ENCODE measurements around the gene TWIST1. TPM values are rescaled to one million over a fixed set of nuclear protein-coding genes. Genes with fewer than 3 reads are reported as not detected.
A peak's percentile ranks its signal among the peaks of the same experiment; 100 is the strongest.

The TWIST1 gene
- total and polyA plus RNA-seq, 8 donors, result 0.20 to 0.67 (median 0.38) TPM; not detected in 1

DNA sequence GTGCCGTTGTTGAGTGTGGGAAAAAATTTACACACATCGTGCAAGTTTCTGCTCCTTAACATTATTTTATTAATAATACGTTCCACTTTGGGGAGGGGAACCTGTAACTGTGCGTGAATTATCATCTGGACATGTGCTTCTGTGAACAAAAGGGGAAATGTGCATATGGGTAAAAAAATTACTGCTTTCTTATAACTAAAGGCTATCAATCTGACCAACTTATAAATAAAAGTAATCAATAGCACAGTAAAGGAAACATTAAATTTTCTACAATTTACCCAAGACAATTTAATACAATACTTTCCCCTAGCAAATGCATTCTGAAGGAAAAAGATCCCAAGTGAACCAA lies 4.5 kb downstream of the TWIST1 start:
- H3K36me3 ChIP-seq, result no peaks in the 10 kb centered on the region
- peaks cover 0 to 18% of the 10 kb centered on the region in 2 donors for H3K4me1 ChIP-seq
- no peaks in the 10 kb centered on the region for H3K9me3 ChIP-seq
- no peak overlapping the region for H3K27ac ChIP-seq
- peaks cover 93 to 100% of the 10 kb centered on the region in 2 donors for H3K27me3 ChIP-seq
- no peak overlapping the region for H3K4me3 ChIP-seq
- no peak for ATAC-seq
- no peak for DNase-seq
- TF ChIP-seq, protein P1, sequence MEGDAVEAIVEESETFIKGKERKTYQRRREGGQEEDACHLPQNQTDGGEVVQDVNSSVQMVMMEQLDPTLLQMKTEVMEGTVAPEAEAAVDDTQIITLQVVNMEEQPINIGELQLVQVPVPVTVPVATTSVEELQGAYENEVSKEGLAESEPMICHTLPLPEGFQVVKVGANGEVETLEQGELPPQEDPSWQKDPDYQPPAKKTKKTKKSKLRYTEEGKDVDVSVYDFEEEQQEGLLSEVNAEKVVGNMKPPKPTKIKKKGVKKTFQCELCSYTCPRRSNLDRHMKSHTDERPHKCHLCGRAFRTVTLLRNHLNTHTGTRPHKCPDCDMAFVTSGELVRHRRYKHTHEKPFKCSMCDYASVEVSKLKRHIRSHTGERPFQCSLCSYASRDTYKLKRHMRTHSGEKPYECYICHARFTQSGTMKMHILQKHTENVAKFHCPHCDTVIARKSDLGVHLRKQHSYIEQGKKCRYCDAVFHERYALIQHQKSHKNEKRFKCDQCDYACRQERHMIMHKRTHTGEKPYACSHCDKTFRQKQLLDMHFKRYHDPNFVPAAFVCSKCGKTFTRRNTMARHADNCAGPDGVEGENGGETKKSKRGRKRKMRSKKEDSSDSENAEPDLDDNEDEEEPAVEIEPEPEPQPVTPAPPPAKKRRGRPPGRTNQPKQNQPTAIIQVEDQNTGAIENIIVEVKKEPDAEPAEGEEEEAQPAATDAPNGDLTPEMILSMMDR (IDR thresholded peaks at IDR 0.05), result no peak
- intact Hi-C loops (cut with DNase I), result no loop called here

DNA sequence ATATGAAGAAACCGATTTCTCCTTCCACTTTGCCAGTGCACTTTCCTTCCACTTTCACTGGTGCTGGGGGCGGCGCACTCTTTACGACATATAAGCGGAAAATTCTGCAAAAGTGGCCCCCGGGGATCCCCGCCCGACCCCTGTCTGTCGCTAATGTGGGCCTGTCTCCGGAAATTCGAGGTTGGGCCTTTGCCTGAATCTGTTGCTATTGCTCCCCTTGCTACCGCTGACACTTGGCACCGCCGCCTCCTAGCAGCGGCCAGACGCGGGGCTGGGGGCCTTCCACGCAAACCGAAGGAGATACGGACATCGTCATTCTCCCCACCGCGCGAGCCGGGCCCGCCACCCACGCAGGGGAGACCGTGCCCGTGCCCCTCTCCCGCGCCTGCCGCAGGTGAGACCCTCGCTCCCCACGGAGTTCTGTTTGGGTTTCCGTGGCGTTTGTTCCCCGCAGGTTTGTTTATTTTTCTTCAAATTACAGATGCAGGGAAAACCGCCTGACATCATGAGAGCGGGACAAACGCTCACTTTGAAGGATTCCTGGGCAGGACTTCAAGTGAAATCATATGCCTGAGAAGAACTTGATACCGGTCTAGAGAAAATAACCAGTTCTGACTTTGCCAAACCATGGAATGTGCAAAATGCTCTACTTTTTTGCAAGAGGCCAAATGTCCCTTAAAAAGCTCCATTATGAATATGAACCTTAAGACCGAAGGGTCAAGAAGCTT lies 5.0 kb downstream of the TWIST1 start:
- DNase-seq, result peak in 1 of 4 donors; percentile 63
- ATAC-seq, result no peak
- no peak overlapping the region for H3K27ac ChIP-seq
- H3K4me3 ChIP-seq, result no peak overlapping the region
- intact Hi-C loops (cut with DNase I), result no loop called here
- H3K9me3 ChIP-seq, result no peaks in the 10 kb centered on the region
- H3K27me3 ChIP-seq, result peaks cover 93 to 100% of the 10 kb centered on the region in 2 donors
- H3K36me3 ChIP-seq, result no peaks in the 10 kb centered on the region
- peaks cover 4 to 18% of the 10 kb centered on the region in 2 donors for H3K4me1 ChIP-seq
- TF ChIP-seq, protein P1 (IDR thresholded peaks at IDR 0.05), result no peak

DNA sequence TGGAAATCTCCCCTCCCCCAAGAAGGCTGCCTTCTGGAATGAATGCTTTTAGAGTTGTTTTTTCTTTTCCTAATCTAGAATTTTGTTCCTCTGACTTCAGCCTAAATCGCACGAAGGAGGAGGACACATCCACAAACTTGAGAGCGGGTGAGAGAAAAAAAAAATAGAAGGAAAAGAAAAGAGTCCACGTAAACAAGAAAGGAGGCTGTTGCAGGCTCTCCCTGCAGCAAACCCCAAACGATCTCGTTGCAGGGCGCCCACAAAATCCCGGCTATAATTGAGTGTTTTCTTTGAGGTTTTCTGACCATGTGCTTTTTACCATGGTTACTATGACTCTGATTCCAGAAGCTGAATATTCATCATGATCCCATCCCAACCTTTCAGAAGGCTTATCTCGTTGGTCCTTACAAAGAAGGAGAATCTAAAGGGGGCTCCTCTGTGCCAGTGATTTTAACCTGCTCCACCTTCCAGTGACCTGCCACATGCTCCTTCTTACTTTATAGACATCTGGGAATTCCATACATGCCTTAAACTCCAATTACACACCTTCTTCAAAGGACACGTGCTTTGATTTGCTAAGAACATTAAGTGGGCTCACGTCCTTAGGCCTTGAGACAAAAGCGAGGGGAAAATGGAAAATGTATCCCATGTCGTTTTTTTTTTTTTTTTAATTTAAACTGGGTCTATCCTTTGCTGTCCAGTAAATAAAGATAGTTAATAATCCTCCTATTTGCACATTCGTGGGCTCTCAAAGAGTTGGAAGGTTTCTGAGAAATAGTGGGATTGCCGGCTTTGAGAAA lies 5.8 kb downstream of the TWIST1 start:
- no peak overlapping the region for H3K27ac ChIP-seq
- TF ChIP-seq, protein P1 (IDR thresholded peaks at IDR 0.05), result no peak
- no peak for ATAC-seq
- H3K4me1 ChIP-seq, result peaks cover 5 to 18% of the 10 kb centered on the region in 2 donors
- peaks cover 95 to 100% of the 10 kb centered on the region in 2 donors for H3K27me3 ChIP-seq
- H3K4me3 ChIP-seq, result no peak overlapping the region
- intact Hi-C loops (cut with DNase I), result no loop called here
- DNase-seq, result no peak
- no peaks in the 10 kb centered on the region for H3K9me3 ChIP-seq
- no peaks in the 10 kb centered on the region for H3K36me3 ChIP-seq

DNA sequence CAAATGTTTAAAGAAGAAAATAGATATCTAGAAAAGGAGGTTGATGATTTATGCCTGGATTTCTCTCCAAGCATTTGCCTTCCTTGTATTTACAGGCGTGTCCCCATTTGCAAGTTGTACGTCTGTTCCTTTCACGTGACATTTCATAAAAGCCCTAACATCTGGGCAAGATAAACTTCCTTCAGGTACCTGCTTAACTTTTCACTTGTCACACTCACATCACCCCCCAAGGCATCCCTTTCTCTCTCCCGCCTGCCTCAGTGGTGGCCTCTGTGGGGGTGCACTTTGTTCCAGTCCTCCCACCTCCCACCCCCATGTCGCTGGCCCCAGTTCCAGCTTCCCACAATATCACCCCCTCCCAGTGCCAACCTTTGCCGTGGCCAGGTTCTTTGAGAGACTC lies 6.7 kb downstream of the TWIST1 start:
- Histone ChIP-seq H3K4me1 (peaks cover 5 to 17% of the 10 kb centered on the region in 2 donors), H3K36me3 (no peaks in the 10 kb centered on the region), H3K27ac (no peak overlapping the region), H3K27me3 (peaks cover 95 to 100% of the 10 kb centered on the region in 2 donors), H3K4me3 (no peak overlapping the region), H3K9me3 (no peaks in the 10 kb centered on the region)
- DNase-seq, result no peak
- ATAC-seq, result no peak
- TF ChIP-seq, protein P1 (IDR thresholded peaks at IDR 0.05), result no peak
- intact Hi-C loops (cut with DNase I), result no loop called here

DNA sequence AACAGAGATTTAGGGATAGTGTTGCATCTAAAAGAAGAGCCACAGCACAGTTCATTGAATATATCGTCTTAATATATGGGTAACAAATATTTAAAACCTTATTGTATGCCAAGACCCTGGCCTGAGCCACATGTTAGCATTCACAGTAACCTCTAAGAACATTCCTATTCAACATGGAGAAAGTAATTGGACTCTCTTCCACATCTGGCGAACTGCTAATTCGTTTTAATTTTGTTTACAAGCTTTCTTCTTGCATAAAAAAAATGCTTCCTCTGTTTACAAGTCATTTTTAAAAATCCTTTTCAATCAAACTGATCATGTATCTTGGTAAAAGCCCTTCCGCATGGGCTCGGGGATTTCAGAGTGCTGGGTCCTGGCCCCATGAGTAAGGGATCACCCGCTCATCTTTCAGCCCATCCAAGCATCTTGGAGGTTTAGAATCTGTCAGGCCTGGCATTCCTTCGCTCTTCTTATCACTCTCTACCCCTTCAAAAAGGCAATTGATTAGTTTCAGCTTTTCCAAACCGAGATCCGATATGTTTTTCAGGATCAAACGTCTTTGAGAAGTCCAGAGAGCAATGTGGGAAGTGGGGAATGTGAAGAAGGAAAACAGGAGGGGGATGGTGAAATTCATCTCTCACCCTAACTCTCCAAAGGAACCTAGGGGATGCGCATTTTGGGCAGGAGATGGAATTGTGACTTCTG lies 7.3 kb downstream of the TWIST1 start:
- H3K4me3 ChIP-seq, result no peak overlapping the region
- peaks cover 5 to 17% of the 10 kb centered on the region in 2 donors for H3K4me1 ChIP-seq
- ATAC-seq, result no peak
- H3K9me3 ChIP-seq, result no peaks in the 10 kb centered on the region
- DNase-seq, result no peak
- H3K36me3 ChIP-seq, result no peaks in the 10 kb centered on the region
- TF ChIP-seq, protein P1 (IDR thresholded peaks at IDR 0.05), result no peak
- H3K27ac ChIP-seq, result no peak overlapping the region
- peaks cover 96 to 100% of the 10 kb centered on the region in 2 donors for H3K27me3 ChIP-seq
- intact Hi-C loops (cut with DNase I), result no loop called here
